ENCODE data around the gene WDR48.

DNA sequence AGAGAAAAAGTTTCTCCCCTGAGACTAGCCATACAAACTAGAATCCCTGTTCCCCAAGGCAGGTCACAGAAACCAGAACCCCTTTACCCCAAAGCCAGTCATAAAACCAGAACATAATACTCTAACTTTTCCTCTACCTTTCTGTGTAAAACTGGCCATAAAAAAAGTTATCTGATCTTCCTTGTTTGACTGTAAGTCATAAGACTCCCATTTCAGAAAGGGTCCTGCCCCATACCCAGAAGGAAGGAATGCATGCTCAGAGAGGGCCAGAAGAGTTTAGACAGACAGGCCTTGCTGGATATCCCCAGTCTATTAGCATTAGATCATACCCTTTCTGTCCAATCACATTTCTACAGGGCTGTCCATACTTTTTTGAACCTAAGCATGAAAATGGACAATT is 27.3 kb upstream of the WDR48 start:
- TF ChIP-seq, protein P1, sequence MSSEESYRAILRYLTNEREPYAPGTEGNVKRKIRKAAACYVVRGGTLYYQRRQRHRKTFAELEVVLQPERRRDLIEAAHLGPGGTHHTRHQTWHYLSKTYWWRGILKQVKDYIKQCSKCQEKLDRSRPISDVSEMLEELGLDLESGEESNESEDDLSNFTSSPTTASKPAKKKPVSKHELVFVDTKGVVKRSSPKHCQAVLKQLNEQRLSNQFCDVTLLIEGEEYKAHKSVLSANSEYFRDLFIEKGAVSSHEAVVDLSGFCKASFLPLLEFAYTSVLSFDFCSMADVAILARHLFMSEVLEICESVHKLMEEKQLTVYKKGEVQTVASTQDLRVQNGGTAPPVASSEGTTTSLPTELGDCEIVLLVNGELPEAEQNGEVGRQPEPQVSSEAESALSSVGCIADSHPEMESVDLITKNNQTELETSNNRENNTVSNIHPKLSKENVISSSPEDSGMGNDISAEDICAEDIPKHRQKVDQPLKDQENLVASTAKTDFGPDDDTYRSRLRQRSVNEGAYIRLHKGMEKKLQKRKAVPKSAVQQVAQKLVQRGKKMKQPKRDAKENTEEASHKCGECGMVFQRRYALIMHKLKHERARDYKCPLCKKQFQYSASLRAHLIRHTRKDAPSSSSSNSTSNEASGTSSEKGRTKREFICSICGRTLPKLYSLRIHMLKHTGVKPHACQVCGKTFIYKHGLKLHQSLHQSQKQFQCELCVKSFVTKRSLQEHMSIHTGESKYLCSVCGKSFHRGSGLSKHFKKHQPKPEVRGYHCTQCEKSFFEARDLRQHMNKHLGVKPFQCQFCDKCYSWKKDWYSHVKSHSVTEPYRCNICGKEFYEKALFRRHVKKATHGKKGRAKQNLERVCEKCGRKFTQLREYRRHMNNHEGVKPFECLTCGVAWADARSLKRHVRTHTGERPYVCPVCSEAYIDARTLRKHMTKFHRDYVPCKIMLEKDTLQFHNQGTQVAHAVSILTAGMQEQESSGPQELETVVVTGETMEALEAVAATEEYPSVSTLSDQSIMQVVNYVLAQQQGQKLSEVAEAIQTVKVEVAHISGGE (CRISPR knock-in tag; IDR thresholded peaks at IDR 0.05) = no peak
- TF ChIP-seq SRF (CRISPR knock-in tag; IDR thresholded peaks at IDR 0.05) (no peak), ZNF146 (CRISPR knock-in tag; IDR thresholded peaks at IDR 0.05; ENCODE audit: unreplicated experiment) (no peak), GABPA (tag; conservative IDR thresholded peaks at IDR 0.05; ENCODE audit: low read depth) (no peak), EZH2 (IDR thresholded peaks at IDR 0.05; ENCODE audit: borderline replicate concordance, low read depth, low read length) (no peak), ZNF445 (CRISPR knock-in tag; IDR thresholded peaks at IDR 0.05; ENCODE audit: low read depth) (no peak), EGR1 (conservative IDR thresholded peaks at IDR 0.05) (no peak), U2AF2 (optimal IDR thresholded peaks at IDR 0.05; ENCODE audit: low read depth, low read length) (no peak), RCOR1 (IDR thresholded peaks at IDR 0.05; ENCODE audit: borderline replicate concordance in 1 of 2, low read depth in 2 of 2, low read length in 2 of 2) (no peak), POLR3A (IDR thresholded peaks at IDR 0.05; ENCODE audit: borderline replicate concordance, extremely low read depth, insufficient read depth, insufficient read length) (no peak)
